Measurements from ENCODE around the gene LSS. TPM values are rescaled to one million over a fixed set of nuclear protein-coding genes. Genes with fewer than 3 reads are reported as not detected.

The LSS gene
- total and polyA plus RNA-seq, 2 experiments from 2014 or later: 55.0 to 237 TPM

GRCh38 chr21:46237474-46237873, 8.9 kb upstream of the LSS start:
- H3K4me2 ChIP-seq: no peak overlapping the region
- ATAC-seq: no peak
- peaks cover 29% of the 10 kb centered on the region; the same call in 1 of the 2 replicates for H3F3A ChIP-seq (replicated peaks; ENCODE audit: low read depth)
- peaks cover 9% of the 10 kb centered on the region; the same call in 2 of the 3 replicates for H3K9me3 Mint-ChIP-seq
- H3K36me3 Mint-ChIP-seq (ENCODE audit: low read depth): peaks cover 83% of the 10 kb centered on the region
- no peaks in the 10 kb centered on the region for H3K27me3 Mint-ChIP-seq (ENCODE audit: insufficient read depth, low read depth, poor library complexity)
- no peaks in the 10 kb centered on the region for H3K4me1 Mint-ChIP-seq
- peaks cover 19% of the 10 kb centered on the region for H4K20me1 ChIP-seq (replicated peaks; ENCODE audit: insufficient read depth)
- no peaks in the 10 kb centered on the region for H3K4me1 ChIP-seq (ENCODE audit: insufficient read depth)
- H3K4me3 Mint-ChIP-seq: no peak overlapping the region
- no peak overlapping the region for H3K4me3 ChIP-seq
- no peak overlapping the region for H3K27ac ChIP-seq (ENCODE audit: low read depth)
- no peak overlapping the region for H2AFZ ChIP-seq
- peaks cover 22% of the 10 kb centered on the region for H3K79me2 ChIP-seq (replicated peaks; ENCODE audit: insufficient read depth)
- H3K36me3 ChIP-seq (ENCODE audit: insufficient read depth): peaks cover 60% of the 10 kb centered on the region
- no peak for DNase-seq (ENCODE audit: low spot score)
- no peaks in the 10 kb centered on the region for H3K27me3 ChIP-seq (ENCODE audit: insufficient read depth)
- no peaks in the 10 kb centered on the region for H3K9me2 ChIP-seq (ENCODE audit: insufficient read depth)
- TF ChIP-seq JUNB (IDR thresholded peaks at IDR 0.05; ENCODE audit: unreplicated experiment) (no peak), NANOG (IDR thresholded peaks at IDR 0.05; ENCODE audit: borderline replicate concordance) (no peak), ZNF462 (CRISPR knock-in tag; IDR thresholded peaks at IDR 0.05) (no peak), ZNF331 (CRISPR knock-in tag; IDR thresholded peaks at IDR 0.05; ENCODE audit: low read depth) (no peak), CREB1 (CRISPR knock-in tag; IDR thresholded peaks at IDR 0.05; ENCODE audit: low read depth) (no peak), EZH2phosphoT487 (IDR thresholded peaks at IDR 0.05; ENCODE audit: unreplicated experiment) (no peak), ZNF114 (CRISPR knock-in tag; IDR thresholded peaks at IDR 0.05) (no peak), ETS1 (IDR thresholded peaks at IDR 0.05) (no peak), REST (IDR thresholded peaks at IDR 0.05; ENCODE audit: unreplicated experiment) (no peak), EZH2 (IDR thresholded peaks at IDR 0.05; ENCODE audit: low read depth, unreplicated experiment) (no peak), POLR2AphosphoS5 (IDR thresholded peaks at IDR 0.05; ENCODE audit: low read depth) (no peak), STAT1 (IDR thresholded peaks at IDR 0.05; ENCODE audit: unreplicated experiment) (no peak), CTCF (conservative IDR thresholded peaks at IDR 0.05; ENCODE audit: low read depth in 2 of 2) (no peak)
- no peak overlapping the region for H3K27ac Mint-ChIP-seq
